ENCODE measurements around the gene FNIP1. TPM values are rescaled to one million over a fixed set of nuclear protein-coding genes. Genes with fewer than 3 reads are reported as not detected.

Gene FNIP1
- total and polyA plus RNA-seq, 9 of the 15 experiments (the other 6 are each of a cell fraction or from before 2014, with no cell fraction given) = 5.0 to 32.8 (median 18.4) TPM

- TF ChIP-seq, protein P1, sequence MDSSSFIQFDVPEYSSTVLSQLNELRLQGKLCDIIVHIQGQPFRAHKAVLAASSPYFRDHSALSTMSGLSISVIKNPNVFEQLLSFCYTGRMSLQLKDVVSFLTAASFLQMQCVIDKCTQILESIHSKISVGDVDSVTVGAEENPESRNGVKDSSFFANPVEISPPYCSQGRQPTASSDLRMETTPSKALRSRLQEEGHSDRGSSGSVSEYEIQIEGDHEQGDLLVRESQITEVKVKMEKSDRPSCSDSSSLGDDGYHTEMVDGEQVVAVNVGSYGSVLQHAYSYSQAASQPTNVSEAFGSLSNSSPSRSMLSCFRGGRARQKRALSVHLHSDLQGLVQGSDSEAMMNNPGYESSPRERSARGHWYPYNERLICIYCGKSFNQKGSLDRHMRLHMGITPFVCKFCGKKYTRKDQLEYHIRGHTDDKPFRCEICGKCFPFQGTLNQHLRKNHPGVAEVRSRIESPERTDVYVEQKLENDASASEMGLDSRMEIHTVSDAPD (CRISPR knock-in tag; IDR thresholded peaks at IDR 0.05) = no peak
- TF ChIP-seq EP300 (IDR thresholded peaks at IDR 0.05; ENCODE audit: low read length) = peak; percentile 68
- no peak for TF ChIP-seq MAFG (tag; conservative IDR thresholded peaks at IDR 0.05)
- TF ChIP-seq, protein P2, sequence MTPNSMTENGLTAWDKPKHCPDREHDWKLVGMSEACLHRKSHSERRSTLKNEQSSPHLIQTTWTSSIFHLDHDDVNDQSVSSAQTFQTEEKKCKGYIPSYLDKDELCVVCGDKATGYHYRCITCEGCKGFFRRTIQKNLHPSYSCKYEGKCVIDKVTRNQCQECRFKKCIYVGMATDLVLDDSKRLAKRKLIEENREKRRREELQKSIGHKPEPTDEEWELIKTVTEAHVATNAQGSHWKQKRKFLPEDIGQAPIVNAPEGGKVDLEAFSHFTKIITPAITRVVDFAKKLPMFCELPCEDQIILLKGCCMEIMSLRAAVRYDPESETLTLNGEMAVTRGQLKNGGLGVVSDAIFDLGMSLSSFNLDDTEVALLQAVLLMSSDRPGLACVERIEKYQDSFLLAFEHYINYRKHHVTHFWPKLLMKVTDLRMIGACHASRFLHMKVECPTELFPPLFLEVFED (CRISPR knock-in tag; conservative IDR thresholded peaks at IDR 0.05) = no peak
- no peak for TF ChIP-seq MIER1 (IDR thresholded peaks at IDR 0.05; ENCODE audit: low read depth)
- no peak for TF ChIP-seq ZSCAN32 (CRISPR knock-in tag; IDR thresholded peaks at IDR 0.05)
- no peak for TF ChIP-seq ZBED1 (IDR thresholded peaks at IDR 0.05)
- no peak for TF ChIP-seq SNIP1 (IDR thresholded peaks at IDR 0.05; ENCODE audit: low read depth)
- TF ChIP-seq ZNF436 (CRISPR knock-in tag; IDR thresholded peaks at IDR 0.05) = no peak
- TF ChIP-seq TRIM24 (IDR thresholded peaks at IDR 0.05) = peak; percentile 75 to 77
- no peak; the same call in 1 of the 2 replicates for TF ChIP-seq NCOA1 (IDR thresholded peaks at IDR 0.05; ENCODE audit: low read depth)
- no peak for TF ChIP-seq STAT5B (CRISPR knock-in tag; IDR thresholded peaks at IDR 0.05)
- TF ChIP-seq, protein P3, sequence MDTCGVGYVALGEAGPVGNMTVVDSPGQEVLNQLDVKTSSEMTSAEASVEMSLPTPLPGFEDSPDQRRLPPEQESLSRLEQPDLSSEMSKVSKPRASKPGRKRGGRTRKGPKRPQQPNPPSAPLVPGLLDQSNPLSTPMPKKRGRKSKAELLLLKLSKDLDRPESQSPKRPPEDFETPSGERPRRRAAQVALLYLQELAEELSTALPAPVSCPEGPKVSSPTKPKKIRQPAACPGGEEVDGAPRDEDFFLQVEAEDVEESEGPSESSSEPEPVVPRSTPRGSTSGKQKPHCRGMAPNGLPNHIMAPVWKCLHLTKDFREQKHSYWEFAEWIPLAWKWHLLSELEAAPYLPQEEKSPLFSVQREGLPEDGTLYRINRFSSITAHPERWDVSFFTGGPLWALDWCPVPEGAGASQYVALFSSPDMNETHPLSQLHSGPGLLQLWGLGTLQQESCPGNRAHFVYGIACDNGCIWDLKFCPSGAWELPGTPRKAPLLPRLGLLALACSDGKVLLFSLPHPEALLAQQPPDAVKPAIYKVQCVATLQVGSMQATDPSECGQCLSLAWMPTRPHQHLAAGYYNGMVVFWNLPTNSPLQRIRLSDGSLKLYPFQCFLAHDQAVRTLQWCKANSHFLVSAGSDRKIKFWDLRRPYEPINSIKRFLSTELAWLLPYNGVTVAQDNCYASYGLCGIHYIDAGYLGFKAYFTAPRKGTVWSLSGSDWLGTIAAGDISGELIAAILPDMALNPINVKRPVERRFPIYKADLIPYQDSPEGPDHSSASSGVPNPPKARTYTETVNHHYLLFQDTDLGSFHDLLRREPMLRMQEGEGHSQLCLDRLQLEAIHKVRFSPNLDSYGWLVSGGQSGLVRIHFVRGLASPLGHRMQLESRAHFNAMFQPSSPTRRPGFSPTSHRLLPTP (IDR thresholded peaks at IDR 0.05; ENCODE audit: borderline replicate concordance, extremely low read depth, insufficient read length) = no peak
- TF ChIP-seq XRCC4 (IDR thresholded peaks at IDR 0.05; ENCODE audit: extremely low read depth, insufficient read depth, insufficient read length) = no peak
- 0 out of 2 replicates have a peak, but pooled peaks have one; percentile 25 for TF ChIP-seq HLTF (IDR thresholded peaks at IDR 0.05)
- no peak for TF ChIP-seq ZNF431 (CRISPR knock-in tag; IDR thresholded peaks at IDR 0.05)
- peak; percentile 45; the same call in 1 of the 2 replicates for TF ChIP-seq CEBPB (tag; IDR thresholded peaks at IDR 0.05)
- peak; percentile 72 to 85 for TF ChIP-seq KDM1A (IDR thresholded peaks at IDR 0.05)
- TF ChIP-seq KLF10 (CRISPR knock-in tag; IDR thresholded peaks at IDR 0.05) = no peak
- no peak for TF ChIP-seq NCOA4 (IDR thresholded peaks at IDR 0.05; ENCODE audit: partially characterized antibody)
- TF ChIP-seq NFYB (IDR thresholded peaks at IDR 0.05; ENCODE audit: extremely low read depth, insufficient read length) = no peak
- no peak for TF ChIP-seq NUFIP1 (IDR thresholded peaks at IDR 0.05; ENCODE audit: partially characterized antibody)
- peak in 1 of 2 experiments; percentile 69; a peak in 2 of 4 replicates for TF ChIP-seq HDAC1 (IDR thresholded peaks at IDR 0.05)
- TF ChIP-seq THRAP3 (IDR thresholded peaks at IDR 0.05; ENCODE audit: borderline replicate concordance) = no peak
Observed at GRCh38 chr5:131640043-131640856, 156.6 kb downstream of the FNIP1 start (continued).

Data from K562 (cell line).